Right lobe of liver (tissue), 4 donors: ENCODE results near the gene EXOSC6.
A peak's percentile ranks its signal among the peaks of the same experiment; 100 is the strongest.

Experiments used
- CTCF ChIP-seq, 4 donors: fragments of 200-600 bp in 3 of 4; fragments of 450-650 bp in 1 of 4; IDR thresholded peaks; one replicate each; pipeline versions ENCODE4 v1.5.1 to v1.8.0; 2016 to 2022; ENCODE audit warnings: antibody characterized with exemption in 4 of 4, mild to moderate bottlenecking in 2 of 4
- POLR2A ChIP-seq: fragments of 450-650 bp; IDR thresholded peaks from one replicate; pipeline ENCODE4 v1.6.1; 2017; ENCODE audit warnings: antibody characterized with exemption, mild to moderate bottlenecking
- donor health status: DM: no; HTN: no; CAD: no.
- donor health status: DM: no; HTN: no; CAD: no.
- donor health status: DM: no; HTN: yes; CAD: no.

GRCh38 chr16:70289229-70290094, 37.7 kb upstream of the EXOSC6 start, which contains the start of gene AARS1:
- TF ChIP-seq CTCF (IDR thresholded peaks at IDR 0.05) (no peak), POLR2A (peak; percentile 98)
